GM12878 (cell line): ENCODE measurements around the gene LSM2. TPM values are rescaled to one million over a fixed set of nuclear protein-coding genes. Genes with fewer than 3 reads are reported as not detected.

Source experiments
- ATAC-seq: fragments of 200-7000 bp; cut with Tn5 transposase; 3 replicates; pipeline ENCODE4 v1.9.1; 2020; ENCODE audit warnings: mild to moderate bottlenecking, moderate library complexity
- BruUV-seq: library from RNA; stranded (reverse); fragments of 400-500 nt; replicated peaks from 2 replicates; lab custom pipeline; 2021; lab: Mats Ljungman, UMichigan
- CTCF ChIA-PET: fragments of 300-600 bp; sonication (Branson Sonifier 250); formaldehyde crosslinking; extraction: SDS; loops from one replicate; lab custom pipeline; 2021; ENCODE audit warnings: inconsistent platforms; lab: Yijun Ruan, JAX
- POLR2A ChIA-PET: fragments of 350-600 bp; formaldehyde crosslinking; extraction: SDS; loops from one replicate; lab custom pipeline; 2021; ENCODE audit warnings: inconsistent platforms; lab: Charles Lee
- RAD21 ChIA-PET: fragments of 300-600 bp; sonication (Branson Sonifier 250); formaldehyde crosslinking; loops from one replicate; lab custom pipeline; 2023; ENCODE audit warnings: antibody characterized with exemption; ENCODE audit not compliant: unreplicated experiment; lab: Charles Lee
- SMC1A ChIA-PET: fragments of 300-600 bp; sonication (Branson Sonifier 250); formaldehyde crosslinking; loops from one replicate; lab custom pipeline; 2023; ENCODE audit not compliant: unreplicated experiment, uncharacterized antibody; lab: Charles Lee
- DNase-seq: peaks from one replicate; pipeline ENCODE4 v3.0.0-alpha.2; 2011; ENCODE audit warnings: low read depth, low spot score
- FAIRE-seq: peaks from 3 replicates; lab custom pipeline; 2011; peaks lifted over from hg19 to GRCh38; lab: Jason Lieb, UNC
- H2AFZ ChIP-seq: 2 replicates; pipeline ENCODE4 v1.6.0; 2011; ENCODE audit warnings: low read depth, low read length, control low read depth; ENCODE audit not compliant: control insufficient read depth
- H3K27ac ChIP-seq: 2 replicates; pipeline ENCODE4 v1.5.1; 2011; ENCODE audit warnings: control low read depth; ENCODE audit not compliant: control insufficient read depth, insufficient read depth
- H3K27me3 ChIP-seq, 2 experiments: replicated peaks in 1 of 2; 2 replicates each; pipeline versions ENCODE4 v1.6.0 to v1.6.1; 2011; ENCODE audit warnings: low read length in 1 of 2; ENCODE audit not compliant: control insufficient read depth in 2 of 2, insufficient read depth in 2 of 2
- H3K36me3 ChIP-seq, 2 experiments: 2 replicates each; pipeline ENCODE4 v1.5.1; 2011; ENCODE audit warnings: low read length in 1 of 2; ENCODE audit not compliant: control insufficient read depth in 2 of 2, insufficient read depth in 2 of 2
- H3K4me1 ChIP-seq: 2 replicates; pipeline ENCODE4 v1.6.1; 2011; ENCODE audit warnings: mild to moderate bottlenecking, low read length, moderate library complexity, mixed read lengths; ENCODE audit not compliant: control insufficient read depth, insufficient read depth
- H3K4me2 ChIP-seq: 2 replicates; pipeline ENCODE4 v1.6.0; 2011; ENCODE audit warnings: control low read depth; ENCODE audit not compliant: control insufficient read depth, insufficient read depth
- H3K4me3 ChIP-seq: fragments of 200-600 bp; sonication (generic); 2 replicates; pipeline ENCODE4 v1.5.1; 2016
- H3K79me2 ChIP-seq: 2 replicates; pipeline ENCODE4 v1.6.0; 2011; ENCODE audit warnings: low read length; ENCODE audit not compliant: control insufficient read depth, insufficient read depth
- H3K9ac ChIP-seq: 2 replicates; pipeline ENCODE4 v1.8.0; 2011; ENCODE audit warnings: low read length, control low read depth, mixed read lengths; ENCODE audit not compliant: control insufficient read depth, insufficient read depth
- H3K9me3 ChIP-seq: replicated peaks from 3 replicates; pipeline ENCODE4 v1.5.1; 2011; ENCODE audit warnings: mild to moderate bottlenecking, low read length; ENCODE audit not compliant: control insufficient read depth, insufficient read depth
- H4K20me1 ChIP-seq: 2 replicates; pipeline ENCODE4 v1.6.0; 2011; ENCODE audit not compliant: control insufficient read depth, insufficient read depth
- BHLHE40 ChIP-seq, 2 experiments: fragments of 450-650 bp in 1 of 2; IDR thresholded peaks; 2 replicates each; pipeline ENCODE4 v1.6.1; 2011 to 2017; ENCODE audit warnings: low read depth in 2 of 2, borderline replicate concordance in 1 of 2, improper control_type of control experiment in 1 of 2, low read length in 1 of 2, mild to moderate bottlenecking in 1 of 2
- CBX5 ChIP-seq: sonication (generic); IDR thresholded peaks from 2 replicates; pipeline ENCODE4 v1.6.1; 2016; ENCODE audit warnings: low read depth, moderate library complexity, mild to moderate bottlenecking, inconsistent platforms
- LARP7 ChIP-seq: fragments of 450-650 bp; IDR thresholded peaks from 2 replicates; pipeline ENCODE4 v1.6.1; 2017; ENCODE audit warnings: mild to moderate bottlenecking
- RUNX3 ChIP-seq: IDR thresholded peaks from 2 replicates; pipeline ENCODE4 v1.6.1; 2012; ENCODE audit warnings: low read length, inconsistent platforms
- TARDBP ChIP-seq: IDR thresholded peaks from 2 replicates; pipeline ENCODE4 v1.6.1; 2016; ENCODE audit warnings: borderline replicate concordance
- WGBS: methylation state at CpG from one replicate; pipeline ENCODE4 v1.1.6; 2016; ENCODE audit warnings: low lambda C conversion rate; ENCODE audit not compliant: insufficient replicate concordance, insufficient coverage; ENCODE audit errors: missing lambda C conversion rate; 5-methylcytosine and 5-hydroxymethylcytosine counted together
- in situ Hi-C: fragments of 300-500 bp; cut with MboI; formaldehyde crosslinking; loops from 9 replicates; pipeline ENCODE4 v1.14.3; 2018; ENCODE audit warnings: mixed read lengths
- intact Hi-C: fragments of 100-400 bp; cut with micrococcal nuclease; formaldehyde crosslinking; loops from one replicate; pipeline ENCODE4 v1.14.2; 2022; ENCODE audit not compliant: unreplicated experiment
- polyA plus RNA-seq, 11 experiments: library from polyadenylated mRNA; depleted of rRNA in 4 of 11; unstranded in 6 of 11; stranded (reverse) in 5 of 11; fragments of >200 nt; fragmentation: Nextera tagmentation in 4 of 11; fragmentation: Illumina TruSeq in 1 of 11; extraction: Ambion mirVana in 4 of 11; extraction: Trizol in 1 of 11; gene quantifications; 1 replicate in 1 of 11; 2 replicates in 10 of 11; pipeline versions ENCODE4 v1.2.1 to v1.2.3, GENCODE V29; 2011 to 2016; ENCODE audit warnings: inconsistent platforms in 2 of 11, missing spikeins in 2 of 11, low read depth in 1 of 11
- total RNA-seq, 4 experiments: library from RNA; depleted of rRNA in 3 of 4; stranded (reverse); fragments of >200 nt in 3 of 4; fragmentation: Illumina TruSeq in 1 of 4; extraction: Trizol in 1 of 4; gene quantifications; 2 replicates each; pipeline versions ENCODE4 v1.2.1 to v1.2.3, GENCODE V29; 2013 to 2021

The LSM2 gene
- total and polyA plus RNA-seq, 10 of the 15 experiments (the other 5 are each of a cell fraction or from before 2014, with no cell fraction given), result 99.1 to 276 (median 153) TPM

DNA sequence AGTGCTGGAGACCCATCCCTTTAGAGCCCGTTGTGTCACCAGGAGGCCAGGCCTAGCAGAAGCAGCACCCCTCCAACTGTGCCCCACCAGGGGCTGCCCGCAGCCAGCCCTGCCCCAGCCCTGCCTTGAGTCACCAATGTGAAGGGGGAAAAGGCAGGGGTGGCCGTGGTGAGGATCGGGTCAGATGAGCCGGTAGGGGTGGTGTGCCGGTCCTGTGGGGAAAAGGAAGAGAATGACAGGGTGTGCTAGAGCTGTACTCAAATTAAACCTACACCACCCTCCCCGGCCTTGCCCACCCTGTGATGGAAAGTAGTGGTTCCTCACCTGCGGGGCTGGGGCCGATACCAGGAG is 41.2 kb downstream of the LSM2 start:
- FAIRE-seq (no peak), DNase-seq (no peak), ATAC-seq (no peak)
- H3K9me3 ChIP-seq, result no peaks in the 10 kb centered on the region
- no peak overlapping the region for H3K9ac ChIP-seq
- intact Hi-C loops, result no loop called here
- SMC1A ChIA-PET, result no interaction called here
- no peaks in the 10 kb centered on the region for H4K20me1 ChIP-seq
- no peaks in the 10 kb centered on the region; a peak in 1 of 4 replicates for H3K36me3 ChIP-seq
- H2AFZ ChIP-seq, result no peak overlapping the region
- RAD21 ChIA-PET, result no interaction called here
- BruUV-seq, result no TSS peak
- H3K79me2 ChIP-seq, result no peaks in the 10 kb centered on the region
- WGBS, result 82% methylated on average over 8 of the region's 9 CpGs
- no peaks in the 10 kb centered on the region for H3K4me1 ChIP-seq
- H3K4me2 ChIP-seq, result no peak overlapping the region
- no peak overlapping the region for H3K4me3 ChIP-seq
- CTCF ChIA-PET, result interaction anchor here (0.7 kb wide), 1 partner anchor 191 kb away, joined by 4 read pairs; no protein-coding TSS in a partner anchor
- no peak for TF ChIP-seq RUNX3
- TF ChIP-seq BHLHE40 (IDR thresholded peaks at IDR 0.05; ENCODE audit: borderline replicate concordance in 1 of 2, low read depth in 2 of 2, low read length in 1 of 2), result no peak
- no peak for TF ChIP-seq LARP7
- H3K27me3 ChIP-seq, result no peaks in the 10 kb centered on the region
- POLR2A ChIA-PET, result no interaction called here
- no peak overlapping the region for H3K27ac ChIP-seq
- in situ Hi-C loops, result no loop called here

DNA sequence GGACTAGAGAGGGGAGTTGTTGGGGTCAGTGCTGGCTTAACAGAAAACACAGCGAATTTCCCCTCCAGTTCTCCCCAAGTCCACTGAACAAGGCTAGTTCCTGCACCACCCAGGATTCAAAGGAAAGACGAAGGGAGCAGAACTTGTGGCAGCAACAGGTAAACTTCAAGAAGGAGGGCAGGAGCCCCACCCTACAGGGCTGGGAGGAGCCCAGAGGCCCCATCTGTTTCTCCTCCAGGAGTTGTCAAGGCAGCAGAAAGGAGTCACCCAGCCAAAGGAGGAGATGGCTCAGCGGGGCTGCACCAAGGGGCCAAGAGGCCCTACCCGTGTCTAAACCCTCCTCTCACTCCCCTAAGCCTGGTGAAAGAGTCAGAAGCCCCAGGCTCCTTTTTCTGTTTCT is 42.6 kb downstream of the LSM2 start:
- intact Hi-C loops, result no loop called here
- no peak for ATAC-seq
- no peaks in the 10 kb centered on the region for H4K20me1 ChIP-seq
- in situ Hi-C loops, result no loop called here
- no peaks in the 10 kb centered on the region for H3K27me3 ChIP-seq
- FAIRE-seq, result no peak
- H3K27ac ChIP-seq, result no peak overlapping the region
- RAD21 ChIA-PET, result interaction anchor here (1.0 kb wide), 1 partner anchor 66 kb away, joined by 3 read pairs; no protein-coding TSS in a partner anchor
- POLR2A ChIA-PET, result no interaction called here
- CTCF ChIA-PET, result no interaction called here
- H3K4me2 ChIP-seq, result no peak overlapping the region
- 57% methylated on average over 4 of the region's 4 CpGs for WGBS
- H3K4me1 ChIP-seq, result no peaks in the 10 kb centered on the region
- SMC1A ChIA-PET, result no interaction called here
- no peaks in the 10 kb centered on the region for H3K9me3 ChIP-seq
- H3K36me3 ChIP-seq, result no peaks in the 10 kb centered on the region; a peak in 2 of 4 replicates
- H3K79me2 ChIP-seq, result no peaks in the 10 kb centered on the region
- no peak overlapping the region for H3K4me3 ChIP-seq
- no peak overlapping the region for H2AFZ ChIP-seq
- TF ChIP-seq TARDBP, result no peak
- no peak for TF ChIP-seq CBX5
- H3K9ac ChIP-seq, result no peak overlapping the region
- BruUV-seq, result TSS peak; percentile 67
- no peak for DNase-seq
